HG02610 (cell line): ENCODE measurements around the gene SLC12A2.

Experiments
- ATAC-seq: cut with Tn5 transposase; IDR thresholded peaks from one replicate; pipeline ENCODE4 v1.9.1; 2021; ENCODE audit warnings: mild to moderate bottlenecking, moderate library complexity; ENCODE audit not compliant: unreplicated experiment

SLC12A2 gene

DNA sequence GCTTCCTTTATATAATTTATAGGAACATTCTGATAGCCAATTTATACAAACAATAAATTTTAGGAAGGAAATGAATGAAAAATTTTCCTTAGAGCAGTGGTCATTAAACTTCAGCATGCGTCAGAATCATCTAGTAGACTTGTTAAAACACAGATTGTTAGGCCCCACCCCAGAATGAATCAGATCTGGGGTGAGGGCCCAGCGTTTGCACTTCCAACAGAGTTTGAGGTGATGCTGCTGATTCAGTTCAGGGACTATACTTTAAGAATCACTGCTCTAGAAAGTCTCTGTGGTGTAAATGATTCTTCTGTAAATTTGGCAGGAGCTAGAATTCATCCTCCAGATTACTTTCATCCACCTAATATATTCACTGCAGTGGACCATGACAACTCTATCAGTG is 80.4 kb downstream of the SLC12A2 start:
- ATAC-seq, result no peak

DNA sequence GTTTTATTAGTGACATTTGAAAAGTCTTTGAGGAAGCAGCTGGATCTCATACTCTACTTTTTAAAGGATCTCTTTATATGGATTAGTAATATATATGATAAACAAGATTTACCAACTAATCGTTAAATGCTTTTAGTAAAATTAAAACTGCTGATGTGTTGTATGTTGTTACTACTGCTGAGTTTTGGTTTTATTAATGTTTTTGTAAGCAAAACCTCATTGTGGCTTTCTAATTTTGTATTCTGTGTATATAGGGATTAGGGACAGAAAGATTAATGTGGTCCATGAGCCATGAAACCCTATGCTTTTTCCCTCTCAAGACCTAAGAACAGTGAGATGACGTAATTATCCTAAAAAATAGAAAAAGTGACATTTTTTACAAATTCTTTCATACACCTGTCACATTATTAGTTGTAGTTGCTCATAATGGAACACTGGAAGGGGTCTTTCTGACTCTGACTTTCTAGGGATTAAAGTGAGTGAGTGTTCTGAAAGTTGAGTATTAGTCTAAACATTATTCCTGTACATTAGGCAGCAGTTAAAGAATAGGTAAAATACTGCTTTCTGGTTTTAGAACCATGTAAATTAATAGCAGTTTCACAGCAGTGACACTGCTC is 85.9 kb downstream of the SLC12A2 start:
- ATAC-seq, result peak; percentile 80

- ATAC-seq, result no peak
Measured at GRCh38 chr5:128172102-128172501, 88.5 kb downstream of the SLC12A2 start.

DNA sequence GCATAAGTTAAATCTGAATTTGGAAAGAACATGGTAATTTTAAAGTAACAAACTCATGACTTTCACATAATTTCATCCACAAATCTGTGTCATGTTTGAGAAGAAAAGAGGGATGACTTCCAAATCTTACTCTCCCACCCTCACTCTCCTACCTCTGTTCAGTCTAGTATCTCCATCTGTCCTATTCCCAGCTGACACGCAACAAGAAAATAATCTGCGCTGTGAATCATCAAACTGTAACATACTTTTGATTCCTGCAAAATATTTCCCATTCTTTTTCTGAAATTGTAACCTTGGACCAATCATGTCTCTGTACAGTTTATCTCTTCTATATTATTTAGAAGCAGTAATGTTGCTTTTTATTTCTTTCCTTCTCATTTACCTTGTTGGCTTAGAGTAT is 91.4 kb downstream of the SLC12A2 start:
- no peak for ATAC-seq

DNA sequence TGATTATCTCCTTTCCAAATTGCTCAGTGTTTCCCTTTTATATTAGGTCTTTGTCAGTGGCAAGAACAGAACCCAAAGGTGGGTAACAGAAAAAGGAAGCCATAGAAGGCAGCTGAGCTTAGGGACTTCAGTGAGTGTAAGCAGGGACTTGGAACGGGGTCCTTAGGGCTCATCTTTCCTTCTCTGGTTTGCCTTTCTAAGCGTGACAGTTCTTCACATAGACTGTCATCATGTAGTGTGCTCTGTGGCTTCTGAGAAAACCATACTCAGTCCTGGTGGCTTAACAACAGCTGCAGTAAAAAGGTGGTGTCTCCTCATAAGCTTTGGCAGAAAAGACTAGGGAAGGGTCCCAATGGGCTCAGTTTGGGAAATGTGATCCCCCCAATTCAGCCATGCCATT is 108.8 kb downstream of the SLC12A2 start:
- ATAC-seq, result no peak

DNA sequence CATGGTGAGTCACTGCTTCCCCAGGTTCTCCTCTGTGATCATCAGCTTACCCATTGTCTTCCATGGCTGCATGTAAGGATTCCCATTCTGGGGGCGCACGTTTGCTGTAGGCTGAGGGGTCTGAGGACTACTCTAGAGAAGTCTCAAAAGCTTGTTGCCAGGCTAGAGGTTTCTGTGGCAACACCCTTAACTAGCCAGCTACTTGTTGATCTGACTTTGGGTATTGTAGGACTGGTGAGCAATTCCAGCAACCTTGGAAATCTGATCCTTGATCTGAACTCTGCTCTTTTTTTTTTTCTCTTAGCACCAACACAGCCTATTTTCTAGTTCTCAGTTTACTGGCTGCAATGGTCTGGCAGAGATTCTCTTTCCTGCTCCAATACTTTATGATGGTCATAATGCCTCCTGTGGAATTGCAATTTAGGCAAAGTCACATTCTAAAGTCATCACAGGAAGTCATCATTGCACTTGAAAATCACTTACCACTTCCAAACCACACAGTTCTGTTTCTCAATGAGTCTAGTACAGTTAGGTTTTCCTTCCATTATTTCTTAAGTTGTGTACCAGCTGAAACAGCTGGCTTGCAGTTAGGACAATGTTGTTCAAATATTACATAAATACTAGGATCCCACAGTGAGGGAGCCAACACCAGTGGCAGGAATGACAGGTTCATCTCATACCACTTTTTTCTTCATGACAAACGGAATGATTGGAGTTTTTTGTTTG is 110.3 kb downstream of the SLC12A2 start:
- ATAC-seq, result no peak

GRCh38 chr5:128195316-128195715 is 111.8 kb downstream of the SLC12A2 start:
- no peak for ATAC-seq

GRCh38 chr5:128196080-128196479 is 112.5 kb downstream of the SLC12A2 start:
- no peak for ATAC-seq

DNA sequence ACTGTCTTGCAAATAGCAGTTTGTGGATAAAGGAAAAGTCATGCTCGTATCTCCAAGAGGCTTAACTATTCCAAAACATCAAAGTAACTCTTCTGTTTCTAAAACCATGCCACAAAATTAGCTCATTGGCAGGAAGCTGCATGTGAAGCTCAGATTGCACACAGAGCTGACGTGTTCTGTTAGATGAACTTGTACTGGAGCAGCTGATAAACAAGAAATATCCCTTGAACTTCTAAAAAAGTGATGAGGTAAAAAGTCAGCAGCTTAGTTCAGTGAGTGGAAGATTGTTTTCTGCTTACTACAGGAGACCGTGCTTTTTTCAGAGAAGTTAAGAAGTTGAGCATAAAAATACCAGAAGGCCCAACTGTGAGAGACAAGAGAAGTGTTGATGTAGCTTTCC is 113.2 kb downstream of the SLC12A2 start:
- ATAC-seq, result no peak

GRCh38 chr5:128197896-128198522 is 114.4 kb downstream of the SLC12A2 start:
- peak; percentile 31 for ATAC-seq

DNA sequence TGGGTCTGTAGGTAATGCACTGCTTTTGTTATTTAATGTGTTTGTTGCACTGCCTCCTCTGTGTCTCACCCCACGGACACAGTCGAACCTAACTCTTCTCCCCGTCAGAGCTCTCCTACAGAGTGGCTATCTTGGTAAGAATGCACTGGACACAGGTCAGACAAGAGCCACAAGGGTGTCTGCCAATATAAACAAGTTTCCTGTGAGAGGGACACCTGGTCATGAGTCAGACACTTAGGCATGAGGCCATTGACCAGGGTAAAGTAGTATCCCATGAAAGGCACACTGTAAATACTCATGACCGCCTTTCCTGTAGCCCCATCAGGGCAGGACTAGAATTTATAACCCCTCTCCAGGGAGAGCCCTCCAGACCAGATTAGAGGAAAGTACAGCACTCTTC is 115.5 kb downstream of the SLC12A2 start:
- no peak for ATAC-seq

DNA sequence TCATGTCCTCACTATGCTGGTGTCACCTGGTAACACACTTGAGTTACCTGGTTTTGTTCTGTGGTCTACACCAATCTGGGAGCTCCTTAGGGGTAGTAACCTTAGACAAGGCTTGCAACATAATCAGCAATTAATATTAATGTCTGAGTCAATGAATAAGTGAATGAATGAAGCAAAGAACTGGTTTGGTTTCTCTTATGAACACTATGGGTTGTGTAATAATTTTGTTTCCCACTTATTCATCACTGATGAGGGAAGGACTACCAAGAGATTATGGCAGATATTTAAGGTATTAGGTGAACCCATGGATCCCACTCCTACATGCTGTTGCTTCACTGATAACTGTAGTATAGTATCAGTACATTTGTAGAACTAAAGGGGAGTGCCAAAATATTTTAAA is 116.0 kb downstream of the SLC12A2 start:
- ATAC-seq, result no peak

DNA sequence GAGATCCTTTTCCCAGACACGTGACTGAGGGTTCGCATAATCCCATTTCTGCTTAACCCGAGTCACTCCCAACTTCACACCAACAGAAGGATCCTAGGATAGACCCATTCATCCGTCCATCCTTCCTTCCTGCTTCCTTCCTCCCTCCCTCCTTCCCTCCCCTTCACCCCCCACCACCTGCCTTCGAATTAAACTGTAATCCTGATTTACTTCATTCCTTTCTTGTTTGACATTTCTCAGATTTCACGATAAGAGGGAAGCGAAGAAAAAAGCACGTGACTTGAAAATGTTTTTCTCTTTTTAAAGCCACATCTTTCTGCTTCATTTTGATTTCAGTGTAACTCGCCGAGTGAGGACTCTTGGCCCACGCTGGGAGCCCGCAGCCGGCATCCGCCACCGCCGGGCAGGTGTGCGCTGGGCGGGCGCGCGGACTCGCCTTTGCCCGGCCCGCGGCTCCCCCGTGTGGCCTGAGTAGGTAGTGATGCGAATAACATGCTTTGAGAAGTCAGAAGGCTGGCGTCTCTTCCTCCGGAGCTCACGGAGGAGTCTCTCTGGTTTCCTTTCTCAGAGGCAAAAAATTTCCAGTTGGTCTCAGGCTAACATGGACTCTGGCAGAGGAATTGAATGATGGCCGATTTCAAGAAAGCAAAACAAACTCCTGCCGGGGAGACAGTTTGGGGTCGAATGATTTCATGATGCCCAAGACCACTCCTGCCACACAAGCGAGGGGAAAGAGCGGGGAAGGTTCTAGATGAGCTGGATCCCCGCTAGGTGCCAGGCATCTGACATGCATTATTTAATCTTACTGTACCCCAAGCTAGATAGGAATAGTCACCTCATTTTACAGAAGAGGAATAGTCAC is 117.7 kb downstream of the SLC12A2 start:
- ATAC-seq, result peak; percentile 96

DNA sequence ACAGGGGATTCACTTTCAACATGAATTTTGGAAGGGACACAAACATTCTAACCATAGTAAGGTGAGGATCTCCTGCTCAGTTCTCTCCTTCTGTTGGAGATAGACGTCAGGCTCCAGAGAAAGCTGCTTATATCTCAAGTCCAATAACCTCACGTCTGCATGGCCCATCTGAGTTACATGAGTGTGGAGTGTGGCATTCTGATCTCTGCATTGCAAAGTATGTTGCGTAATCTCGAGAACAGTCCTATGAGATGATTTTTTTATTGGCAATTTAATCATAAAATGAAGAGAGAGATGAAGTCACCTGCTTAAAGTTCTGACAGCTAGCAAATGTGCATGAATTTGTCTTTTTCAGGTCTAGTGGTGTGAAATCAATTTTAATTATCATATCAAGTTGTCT is 118.8 kb downstream of the SLC12A2 start:
- no peak for ATAC-seq

DNA sequence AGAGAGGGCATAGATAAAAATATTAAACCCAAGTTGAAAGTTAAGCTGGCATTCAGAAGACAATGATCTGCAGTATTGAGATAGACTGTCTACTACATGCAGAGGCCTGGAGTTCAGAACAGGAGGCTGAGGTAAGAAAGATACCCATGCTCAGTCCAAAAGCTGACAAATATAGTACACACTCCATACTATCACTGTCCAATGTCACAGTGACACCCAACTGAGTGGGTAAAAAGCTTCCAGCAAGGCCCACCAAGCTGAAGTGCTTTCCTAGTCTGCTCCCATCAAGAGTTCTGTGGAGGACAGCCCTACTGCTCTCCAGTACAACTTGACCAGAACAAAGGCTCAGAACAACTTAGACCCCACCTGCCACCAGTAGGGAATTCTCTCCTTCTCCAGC is 124.9 kb downstream of the SLC12A2 start:
- ATAC-seq, result no peak

- ATAC-seq, result no peak
Measured at GRCh38 chr5:128212191-128212806, 128.7 kb downstream of the SLC12A2 start.

DNA sequence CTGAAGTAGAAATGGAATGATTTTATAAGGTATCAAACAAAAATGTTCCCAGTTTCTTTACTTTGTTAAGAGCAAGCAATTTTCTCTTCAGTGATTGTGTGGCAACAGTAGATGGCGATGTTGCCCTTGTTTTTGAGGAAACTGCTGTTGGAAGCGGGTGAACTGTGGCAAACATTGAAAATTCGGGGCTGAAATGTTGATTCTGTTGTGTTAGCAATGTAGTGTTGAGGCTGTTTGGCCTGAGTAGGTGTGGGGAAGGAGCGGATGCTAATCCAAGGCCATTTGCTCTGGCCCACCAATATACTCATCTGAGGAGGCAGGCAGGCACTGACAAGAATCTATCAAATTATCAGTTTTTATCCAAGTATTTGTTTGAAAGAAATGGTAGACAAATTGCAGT is 129.8 kb downstream of the SLC12A2 start:
- ATAC-seq, result no peak

GRCh38 chr5:128213833-128214232 is 130.3 kb downstream of the SLC12A2 start:
- no peak for ATAC-seq

GRCh38 chr5:128216285-128216684 is 132.7 kb downstream of the SLC12A2 start:
- ATAC-seq, result no peak

DNA sequence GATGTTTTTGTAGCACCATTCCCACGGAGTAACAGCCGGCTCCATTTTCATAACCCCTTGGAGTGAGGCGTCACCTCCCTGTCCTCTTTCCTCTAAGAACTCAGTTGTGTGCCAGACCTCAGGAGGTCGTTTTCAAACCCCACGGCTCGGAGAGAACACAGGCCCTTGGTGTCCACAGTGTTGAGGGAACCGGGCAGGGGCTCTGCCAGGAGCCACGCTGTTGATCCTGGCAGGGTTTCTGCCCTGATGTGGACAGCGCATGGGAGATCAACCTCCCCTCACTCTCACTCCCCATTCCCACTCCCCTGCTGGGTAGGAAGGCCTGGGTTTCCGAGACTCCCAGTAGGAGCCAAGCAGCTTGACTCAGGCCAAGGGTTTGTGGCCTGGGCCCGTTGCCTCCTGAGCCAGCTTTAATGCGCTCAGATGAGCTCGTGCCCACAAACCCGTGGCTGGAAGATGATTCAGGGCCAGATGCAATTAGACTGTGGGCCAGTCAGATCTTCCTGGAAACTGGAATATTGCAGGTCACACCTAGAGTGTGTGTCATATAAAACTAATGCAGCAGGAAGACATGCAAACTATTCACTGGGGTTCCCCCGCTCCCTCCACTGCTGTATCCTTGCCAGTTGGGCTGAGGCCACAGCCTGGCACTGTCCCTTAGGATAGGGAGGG is 133.4 kb downstream of the SLC12A2 start:
- ATAC-seq, result no peak
